Upper lobe of left lung (tissue), 4 donors: ENCODE results near the gene SLC6A17.

Source experiments
- CTCF ChIP-seq, 6 experiments: fragments of 450-650 bp in 4 of 6; fragments of 200-600 bp in 2 of 6; sonication (generic) in 2 of 6; IDR thresholded peaks; one replicate each; pipeline ENCODE4 v1.5.1; 2016 to 2019; ENCODE audit warnings: antibody characterized with exemption in 6 of 6
- POLR2AphosphoS5 ChIP-seq, 2 donors: sonication (generic); formaldehyde crosslinking; IDR thresholded peaks; one replicate each; pipeline ENCODE4 v1.5.1; 2017; ENCODE audit warnings: antibody characterized with exemption in 2 of 2

GRCh38 chr1:110173466-110174105 lies 23.3 kb downstream of the SLC6A17 start:
- TF ChIP-seq CTCF (IDR thresholded peaks at IDR 0.05) (no peak), POLR2AphosphoS5 (IDR thresholded peaks at IDR 0.05) (no peak)
